RWPE1 (cell line): ENCODE measurements around the gene DHX34.
"Not testable (repeated sequence)": the region's sequence is repeated elsewhere in the genome, so short reads cannot be mapped to it uniquely, and the experiment has no call there.

ENCODE experiments used
- CTCF ChIA-PET: fragments of 350-600 bp; sonication (Branson Sonifier 250); formaldehyde crosslinking; extraction: SDS; loops from one replicate; lab custom pipeline; 2021; lab: Yijun Ruan, JAX
- POLR2A ChIA-PET: fragments of 400-600 bp; formaldehyde crosslinking; extraction: SDS; loops from one replicate; lab custom pipeline; 2020; ENCODE audit warnings: antibody characterized with exemption; ENCODE audit not compliant: low non-redundant PET; lab: Yijun Ruan, JAX
- DNase-seq: peaks from one replicate; pipeline ENCODE4 v3.0.0; 2012; ENCODE audit warnings: low spot score
- H3K27ac ChIP-seq: fragments of 450-650 bp; 2 replicates; pipeline ENCODE4 v1.5.1; 2017
- CTCF ChIP-seq: fragments of 450-650 bp; conservative IDR thresholded peaks from 2 replicates; pipeline ENCODE4 v1.5.1; 2017; ENCODE audit warnings: low read depth, mild to moderate bottlenecking

Gene DHX34

GRCh38 chr19:47387623-47388022 lies 38.5 kb downstream of the DHX34 start:
- DNase-seq, POLR2A ChIA-PET, CTCF ChIA-PET, H3K27ac ChIP-seq: not testable (repeated sequence)

- POLR2A ChIA-PET, CTCF ChIA-PET, H3K27ac ChIP-seq, DNase-seq: not testable (repeated sequence)
These were observed 39.6 kb downstream of the DHX34 start for GRCh38 chr19:47388721-47389120.

GRCh38 chr19:47389150-47389556 lies 40.0 kb downstream of the DHX34 start:
- CTCF ChIA-PET: no interaction called here
- no peak overlapping the region for H3K27ac ChIP-seq
- DNase-seq: no peak

GRCh38 chr19:47390533-47391488 lies 41.7 kb downstream of the DHX34 start:
- no peak for DNase-seq
- no peak overlapping the region for H3K27ac ChIP-seq
- POLR2A ChIA-PET: no interaction called here

More at GRCh38 chr19:47389150-47389556, 40.0 kb downstream of the DHX34 start:
- POLR2A ChIA-PET: no interaction called here
- no peak for TF ChIP-seq CTCF

GRCh38 chr19:47391510-47392223 lies 42.6 kb downstream of the DHX34 start:
- peak; percentile 57 for DNase-seq
- TF ChIP-seq CTCF: peak; percentile 84
- H3K27ac ChIP-seq: no peak overlapping the region
- ChIA-PET CTCF (interaction anchor here (0.5 to 1.6 kb wide), 20 partner anchors 10 to 776 kb away, joined by 3 to 11 read pairs (median 3); no protein-coding TSS in a partner anchor), POLR2A (no interaction called here)

More at GRCh38 chr19:47390533-47391488, 41.7 kb downstream of the DHX34 start:
- CTCF ChIA-PET: interaction anchor here (0.5 to 1.6 kb wide), 15 partner anchors 10 to 1671 kb away, joined by 3 to 11 read pairs (median 4); partner anchors contain the start of gene DHX34
- no peak for TF ChIP-seq CTCF

- DNase-seq: no peak
- no peak overlapping the region for H3K27ac ChIP-seq
- ChIA-PET CTCF (interaction anchor here (0.6 to 1.0 kb wide), 2 partner anchors 50 to 470 kb away, joined by 3 read pairs; no protein-coding TSS in a partner anchor), POLR2A (no interaction called here)
- TF ChIP-seq CTCF: no peak
These were observed 49.8 kb downstream of the DHX34 start for GRCh38 chr19:47398707-47399597.

- TF ChIP-seq CTCF: no peak
- CTCF ChIA-PET: interaction anchor here (0.8 to 2.4 kb wide), 2 partner anchors 11 to 118 kb away, joined by 3 to 11 read pairs; no protein-coding TSS in a partner anchor
- POLR2A ChIA-PET: no interaction called here
These were observed 53.4 kb downstream of the DHX34 start for GRCh38 chr19:47402504-47402903.

More at GRCh38 chr19:47402504-47402903, 53.4 kb downstream of the DHX34 start:
- no peak for DNase-seq
- H3K27ac ChIP-seq: no peak overlapping the region
